ENCODE measurements around the gene REEP6. TPM values are rescaled to one million over a fixed set of nuclear protein-coding genes. Genes with fewer than 3 reads are reported as not detected.

REEP6 gene
- total RNA-seq, 1 donor from 2014 or later = 4.8 TPM

DNA sequence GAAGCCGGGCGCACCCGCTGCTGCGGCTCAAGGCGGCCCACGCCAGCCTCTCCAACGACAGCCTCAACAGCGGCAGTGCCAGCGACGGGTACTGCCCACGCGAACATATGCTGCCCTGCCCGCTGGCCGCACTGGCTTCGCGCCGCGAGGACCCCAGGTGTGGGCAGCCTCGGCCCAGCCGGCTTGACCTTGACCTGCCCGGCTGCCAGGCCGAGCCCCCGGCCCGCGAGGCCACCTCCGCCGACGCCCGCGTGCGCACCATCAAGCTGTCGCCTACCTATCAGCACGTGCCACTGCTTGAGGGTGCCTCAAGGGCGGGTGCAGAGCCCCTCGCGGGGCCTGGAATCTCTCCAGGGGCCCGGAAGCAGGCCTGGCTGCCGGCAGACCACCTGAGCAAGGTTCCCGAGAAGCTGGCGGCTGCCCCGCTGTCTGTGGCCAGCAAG is 24.9 kb upstream of the REEP6 start:
- no peak for DNase-seq (ENCODE audit: low spot score)
- no peaks in the 10 kb centered on the region for H3K9me3 ChIP-seq (ENCODE audit: low read depth)
- no peak overlapping the region for H2AFZ ChIP-seq (replicated peaks)
- Mint-ChIP-seq H3K4me3 (no peak overlapping the region), H3K36me3 (peaks cover 1% of the 10 kb centered on the region), H3K9me3 (no peaks in the 10 kb centered on the region), H3K27ac (no peak overlapping the region), H3K4me1 (peaks cover 2% of the 10 kb centered on the region), H3K27me3 (ENCODE audit: insufficient read depth, low read depth) (peaks cover 20% of the 10 kb centered on the region)
- peak overlapping the region; percentile 72 for H3K4me2 ChIP-seq
- H3K79me2 ChIP-seq (ENCODE audit: low read depth) = no peaks in the 10 kb centered on the region
- peaks cover 31% of the 10 kb centered on the region for H3K4me1 ChIP-seq
- no peak overlapping the region for H3K27ac ChIP-seq
- peaks cover 86% of the 10 kb centered on the region for H4K20me1 ChIP-seq (ENCODE audit: low read depth)
- H3K27me3 ChIP-seq = peaks cover 85% of the 10 kb centered on the region
- TF ChIP-seq EZH2phosphoT487 (IDR thresholded peaks at IDR 0.05) (peak; percentile 92), CTCF (IDR thresholded peaks at IDR 0.05) (no peak), EZH2 (IDR thresholded peaks at IDR 0.05) (peak; percentile 58)
- H3K9ac ChIP-seq = no peak overlapping the region
- H3F3A ChIP-seq (ENCODE audit: low read depth) = peaks cover 41% of the 10 kb centered on the region
- H3K36me3 ChIP-seq = no peaks in the 10 kb centered on the region
- no peak overlapping the region for H3K4me3 ChIP-seq

GRCh38 chr19:1466461-1467214 is 24.3 kb upstream of the REEP6 start:
- Mint-ChIP-seq H3K36me3 (peaks cover 1% of the 10 kb centered on the region), H3K4me1 (peaks cover 4% of the 10 kb centered on the region), H3K27ac (no peak overlapping the region), H3K27me3 (ENCODE audit: insufficient read depth, low read depth) (peaks cover 24% of the 10 kb centered on the region), H3K9me3 (no peaks in the 10 kb centered on the region), H3K4me3 (no peak overlapping the region)
- Histone ChIP-seq H3K4me2 (peak overlapping the region; percentile 72), H3K4me1 (peaks cover 37% of the 10 kb centered on the region), H3K27me3 (peaks cover 91% of the 10 kb centered on the region), H2AFZ (replicated peaks) (no peak overlapping the region), H4K20me1 (ENCODE audit: low read depth) (peaks cover 88% of the 10 kb centered on the region), H3K4me3 (peak overlapping the region; percentile 37), H3K79me2 (ENCODE audit: low read depth) (no peaks in the 10 kb centered on the region), H3K36me3 (no peaks in the 10 kb centered on the region), H3K9me3 (ENCODE audit: low read depth) (no peaks in the 10 kb centered on the region), H3K27ac (no peak overlapping the region), H3K9ac (no peak overlapping the region), H3F3A (ENCODE audit: low read depth) (peaks cover 47% of the 10 kb centered on the region)
- peak; percentile 58 for DNase-seq (ENCODE audit: low spot score)
- TF ChIP-seq EZH2 (IDR thresholded peaks at IDR 0.05) (peak; percentile 89), CTCF (IDR thresholded peaks at IDR 0.05) (no peak), EZH2phosphoT487 (IDR thresholded peaks at IDR 0.05) (peak; percentile 58)

DNA sequence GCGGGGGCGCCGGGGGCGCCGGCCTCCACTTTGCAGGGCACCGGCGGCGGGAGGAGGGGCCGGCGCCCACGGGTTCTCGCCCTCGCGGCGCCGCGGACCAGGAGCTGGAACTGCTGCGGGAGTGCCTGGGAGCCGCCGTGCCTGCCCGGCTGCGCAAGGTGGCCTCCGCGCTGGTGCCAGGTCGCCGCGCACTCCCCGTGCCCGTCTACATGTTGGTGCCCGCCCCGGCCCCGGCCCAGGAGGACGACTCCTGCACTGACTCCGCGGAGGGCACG is 23.8 kb upstream of the REEP6 start:
- no peaks in the 10 kb centered on the region for H3K36me3 ChIP-seq
- TF ChIP-seq CTCF (IDR thresholded peaks at IDR 0.05) (no peak), EZH2phosphoT487 (IDR thresholded peaks at IDR 0.05) (no peak), EZH2 (IDR thresholded peaks at IDR 0.05) (no peak)
- peak overlapping the region; percentile 72 for H3K4me2 ChIP-seq
- H3F3A ChIP-seq (ENCODE audit: low read depth) = peaks cover 50% of the 10 kb centered on the region
- H3K9me3 ChIP-seq (ENCODE audit: low read depth) = no peaks in the 10 kb centered on the region
- peaks cover 96% of the 10 kb centered on the region for H3K27me3 ChIP-seq
- peak overlapping the region; percentile 37 for H3K4me3 ChIP-seq
- Mint-ChIP-seq H3K27me3 (ENCODE audit: insufficient read depth, low read depth) (peaks cover 24% of the 10 kb centered on the region), H3K4me3 (no peak overlapping the region), H3K9me3 (no peaks in the 10 kb centered on the region), H3K36me3 (peaks cover 1% of the 10 kb centered on the region), H3K4me1 (peaks cover 4% of the 10 kb centered on the region), H3K27ac (no peak overlapping the region)
- no peak for DNase-seq (ENCODE audit: low spot score)
- no peaks in the 10 kb centered on the region for H3K79me2 ChIP-seq (ENCODE audit: low read depth)
- H3K27ac ChIP-seq = no peak overlapping the region
- no peak overlapping the region for H3K9ac ChIP-seq
- peaks cover 92% of the 10 kb centered on the region for H4K20me1 ChIP-seq (ENCODE audit: low read depth)
- no peak overlapping the region for H2AFZ ChIP-seq (replicated peaks)
- H3K4me1 ChIP-seq = peaks cover 42% of the 10 kb centered on the region
